Activated T-helper 1 cell treated with anti-CD3 and anti-CD28 coated beads, Interleukin-12 subunit alpha, Interleukin-12 subunit beta, Interleukin-2, Interleukin-4 antibody, amounts not matched to agents 30 ng/mL and 10 ng/mL and 1 ng/mL, durations not matched to agents 14 hours and 24 hours and 36 hours (primary cell): Measurements from ENCODE around the gene UNKL. TPM values are rescaled to one million over a fixed set of nuclear protein-coding genes. Genes with fewer than 3 reads are reported as not detected.

ENCODE experiments used
- DNase-seq: peaks from one replicate; pipeline ENCODE4 v3.0.0; 2021; ENCODE audit warnings: low spot score
- H3K27ac Mint-ChIP-seq: one replicate; pipeline ENCODE4 v1.8.0; 2021; ENCODE audit warnings: mild to moderate bottlenecking, mixed read lengths
- H3K27me3 Mint-ChIP-seq: one replicate; pipeline ENCODE4 v1.8.0; 2022; ENCODE audit warnings: mild to moderate bottlenecking, moderate library complexity, mixed read lengths; ENCODE audit not compliant: insufficient read depth
- H3K36me3 Mint-ChIP-seq: one replicate; pipeline ENCODE4 v1.8.0; 2021; ENCODE audit warnings: low read depth, mixed read lengths
- H3K4me1 Mint-ChIP-seq: one replicate; pipeline ENCODE4 v1.8.0; 2021; ENCODE audit warnings: low read depth, mixed read lengths
- H3K4me3 Mint-ChIP-seq: one replicate; pipeline ENCODE4 v1.8.0; 2021; ENCODE audit warnings: mild to moderate bottlenecking, moderate library complexity, mixed read lengths
- H3K9me3 Mint-ChIP-seq: one replicate; pipeline ENCODE4 v1.8.0; 2021; ENCODE audit warnings: mixed read lengths
- intact Hi-C: fragments of 100-400 bp; cut with micrococcal nuclease; formaldehyde crosslinking; loops from one replicate; pipeline ENCODE4 v1.15.1; 2024
- total RNA-seq: library from RNA; stranded (reverse); gene quantifications from 2 replicates; pipeline ENCODE4 v1.2.3, GENCODE V29; 2022

Gene UNKL
- total RNA-seq, 1 donor from 2014 or later = 42.7 TPM

- Mint-ChIP-seq H3K27ac (no peak overlapping the region), H3K27me3 (no peaks in the 10 kb centered on the region), H3K4me1 (no peaks in the 10 kb centered on the region), H3K36me3 (no peaks in the 10 kb centered on the region), H3K4me3 (no peak overlapping the region), H3K9me3 (no peaks in the 10 kb centered on the region)
- no peak for DNase-seq
- intact Hi-C loops = no loop called here
Observed at GRCh38 chr16:1371054-1371978, 43.2 kb downstream of the UNKL start.

DNA sequence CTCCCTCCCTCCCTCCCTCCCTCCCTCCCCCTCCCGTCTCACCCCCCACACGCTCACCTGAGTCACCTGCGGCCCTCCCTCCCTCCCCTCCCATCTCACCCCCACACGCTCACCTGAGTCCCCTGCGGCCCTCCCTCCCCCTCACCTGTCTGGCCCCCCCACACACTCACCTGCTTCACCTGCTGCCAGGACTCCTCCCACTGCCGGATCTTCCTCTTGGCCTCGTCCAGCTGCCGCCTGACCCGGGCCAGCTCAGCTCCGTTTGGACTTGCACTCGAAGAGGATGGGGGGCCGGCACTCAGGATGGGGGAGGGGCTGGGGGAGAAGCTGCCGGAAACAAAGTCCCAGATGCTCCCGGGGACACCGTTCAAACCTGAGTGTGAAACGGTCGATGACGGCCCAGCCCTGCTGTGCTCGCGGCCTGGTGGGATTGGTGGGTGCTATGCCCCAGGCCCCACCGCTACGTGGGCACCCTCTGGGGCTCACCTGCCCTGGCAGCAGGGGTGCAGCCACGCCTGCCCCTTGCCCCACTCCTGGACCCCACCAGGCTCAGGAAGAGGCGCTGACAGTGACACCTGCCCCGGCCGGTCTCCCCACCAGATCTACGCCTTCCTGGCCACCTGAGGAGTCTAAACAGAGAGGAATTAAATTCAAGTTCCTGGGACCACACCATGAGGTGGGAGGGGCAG lies 46.9 kb downstream of the UNKL start:
- Mint-ChIP-seq H3K36me3 (peaks cover 5% of the 10 kb centered on the region), H3K4me1 (no peaks in the 10 kb centered on the region), H3K27ac (no peak overlapping the region), H3K9me3 (no peaks in the 10 kb centered on the region), H3K27me3 (no peaks in the 10 kb centered on the region), H3K4me3 (no peak overlapping the region)
- DNase-seq = no peak
- intact Hi-C loops = no loop called here

DNA sequence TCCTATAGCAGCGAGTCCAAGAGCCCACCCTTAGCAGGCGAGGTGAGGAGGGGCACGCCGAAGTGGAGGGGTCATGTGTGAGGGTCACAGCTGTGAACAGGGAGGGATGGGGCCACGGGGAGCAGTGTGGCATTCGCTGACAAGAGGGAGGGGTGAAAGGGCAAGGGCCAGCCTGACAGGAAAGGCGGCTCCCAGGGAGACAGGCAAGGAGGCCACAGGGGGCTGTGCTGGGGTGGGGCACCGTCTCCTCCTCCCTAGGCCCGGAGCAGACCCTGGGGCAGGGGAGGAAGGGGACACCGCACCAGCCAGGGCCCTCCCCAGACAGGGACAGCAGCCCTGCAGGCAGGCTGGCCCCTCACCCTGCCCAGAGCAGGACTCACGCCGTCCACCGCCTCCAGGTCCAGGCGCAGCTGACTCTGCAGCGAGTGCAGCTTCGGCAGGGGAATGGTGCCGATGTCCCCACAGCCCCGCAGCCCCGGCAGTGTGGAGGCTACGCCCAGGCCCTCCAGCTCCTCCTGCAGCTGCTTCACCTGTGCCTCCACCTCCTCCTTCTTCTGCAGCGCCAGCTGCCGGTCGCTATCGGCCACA lies 47.7 kb downstream of the UNKL start:
- no peaks in the 10 kb centered on the region for H3K27me3 Mint-ChIP-seq
- H3K36me3 Mint-ChIP-seq = peaks cover 5% of the 10 kb centered on the region
- DNase-seq = no peak
- H3K4me3 Mint-ChIP-seq = no peak overlapping the region
- intact Hi-C loops = no loop called here
- no peaks in the 10 kb centered on the region for H3K9me3 Mint-ChIP-seq
- no peak overlapping the region for H3K27ac Mint-ChIP-seq
- no peaks in the 10 kb centered on the region for H3K4me1 Mint-ChIP-seq

DNA sequence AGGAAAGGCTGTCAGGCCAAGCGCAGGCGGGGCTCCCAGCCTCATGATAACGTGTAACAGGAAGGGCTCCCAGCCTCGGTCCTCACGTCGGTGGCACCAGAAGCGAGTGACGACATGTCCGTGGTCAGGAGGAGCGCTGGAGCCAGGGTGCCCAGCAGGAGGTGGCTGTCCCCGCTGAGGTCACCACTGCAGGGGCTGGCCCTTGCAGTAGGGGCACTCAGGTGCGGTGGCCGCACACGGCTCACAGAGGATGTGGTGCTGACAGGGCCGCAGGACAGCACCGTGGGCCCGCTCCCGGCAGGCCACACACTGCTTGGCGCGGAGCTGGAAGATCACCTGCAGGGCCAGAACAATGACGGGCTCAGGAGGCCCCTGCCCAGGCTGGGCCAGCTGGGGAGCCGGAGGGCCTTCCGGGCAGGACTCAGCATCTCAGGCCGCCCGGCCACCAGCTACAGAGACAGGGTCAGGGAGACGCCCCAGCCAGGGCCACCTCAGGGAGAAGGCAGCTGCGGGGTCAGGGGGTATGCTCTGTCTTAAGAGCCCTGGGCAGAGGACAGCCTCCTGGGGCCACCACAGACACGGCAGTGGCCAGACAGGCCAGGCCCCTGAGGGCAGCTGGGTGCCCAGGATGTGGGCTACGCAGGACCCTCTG lies 48.3 kb downstream of the UNKL start:
- no peak for DNase-seq
- Mint-ChIP-seq H3K4me3 (no peak overlapping the region), H3K9me3 (no peaks in the 10 kb centered on the region), H3K27ac (no peak overlapping the region), H3K27me3 (no peaks in the 10 kb centered on the region), H3K36me3 (peaks cover 5% of the 10 kb centered on the region), H3K4me1 (no peaks in the 10 kb centered on the region)
- intact Hi-C loops = no loop called here

- H3K9me3 Mint-ChIP-seq = no peaks in the 10 kb centered on the region
- no peaks in the 10 kb centered on the region for H3K27me3 Mint-ChIP-seq
- peaks cover 5% of the 10 kb centered on the region for H3K36me3 Mint-ChIP-seq
- no peaks in the 10 kb centered on the region for H3K4me1 Mint-ChIP-seq
- no peak overlapping the region for H3K4me3 Mint-ChIP-seq
- intact Hi-C loops = loop anchor here (5.0 kb wide), 1 partner anchor 173 kb away; no protein-coding TSS in a partner anchor
- no peak for DNase-seq
- H3K27ac Mint-ChIP-seq = no peak overlapping the region
Observed at GRCh38 chr16:1364510-1364909, 50.0 kb downstream of the UNKL start.

- H3K27ac Mint-ChIP-seq = no peak overlapping the region
- no peak overlapping the region for H3K4me3 Mint-ChIP-seq
- H3K36me3 Mint-ChIP-seq = peaks cover 5% of the 10 kb centered on the region
- DNase-seq = peak; percentile 53
- no peaks in the 10 kb centered on the region for H3K27me3 Mint-ChIP-seq
- no peaks in the 10 kb centered on the region for H3K9me3 Mint-ChIP-seq
- H3K4me1 Mint-ChIP-seq = no peaks in the 10 kb centered on the region
- intact Hi-C loops = loop anchor here (1.0 to 5.0 kb wide), 3 partner anchors 45 to 174 kb away; partner anchors contain the start of gene UNKL
Observed at GRCh38 chr16:1363501-1364041, 50.9 kb downstream of the UNKL start.

GRCh38 chr16:1362807-1363206 lies 51.7 kb downstream of the UNKL start:
- Mint-ChIP-seq H3K9me3 (no peaks in the 10 kb centered on the region), H3K36me3 (peaks cover 5% of the 10 kb centered on the region), H3K4me3 (no peak overlapping the region), H3K27ac (no peak overlapping the region), H3K27me3 (no peaks in the 10 kb centered on the region), H3K4me1 (no peaks in the 10 kb centered on the region)
- no peak for DNase-seq
- intact Hi-C loops = loop anchor here (1.0 to 5.0 kb wide), 3 partner anchors 46 to 174 kb away; partner anchors contain the start of gene UNKL

- Mint-ChIP-seq H3K4me1 (no peaks in the 10 kb centered on the region), H3K27me3 (no peaks in the 10 kb centered on the region), H3K9me3 (no peaks in the 10 kb centered on the region), H3K27ac (no peak overlapping the region), H3K36me3 (peaks cover 5% of the 10 kb centered on the region), H3K4me3 (no peak overlapping the region)
- intact Hi-C loops = loop anchor here (2.0 to 5.0 kb wide), 2 partner anchors 47 to 175 kb away; no protein-coding TSS in a partner anchor
- DNase-seq = no peak
Observed at GRCh38 chr16:1361685-1362360, 52.7 kb downstream of the UNKL start.

DNA sequence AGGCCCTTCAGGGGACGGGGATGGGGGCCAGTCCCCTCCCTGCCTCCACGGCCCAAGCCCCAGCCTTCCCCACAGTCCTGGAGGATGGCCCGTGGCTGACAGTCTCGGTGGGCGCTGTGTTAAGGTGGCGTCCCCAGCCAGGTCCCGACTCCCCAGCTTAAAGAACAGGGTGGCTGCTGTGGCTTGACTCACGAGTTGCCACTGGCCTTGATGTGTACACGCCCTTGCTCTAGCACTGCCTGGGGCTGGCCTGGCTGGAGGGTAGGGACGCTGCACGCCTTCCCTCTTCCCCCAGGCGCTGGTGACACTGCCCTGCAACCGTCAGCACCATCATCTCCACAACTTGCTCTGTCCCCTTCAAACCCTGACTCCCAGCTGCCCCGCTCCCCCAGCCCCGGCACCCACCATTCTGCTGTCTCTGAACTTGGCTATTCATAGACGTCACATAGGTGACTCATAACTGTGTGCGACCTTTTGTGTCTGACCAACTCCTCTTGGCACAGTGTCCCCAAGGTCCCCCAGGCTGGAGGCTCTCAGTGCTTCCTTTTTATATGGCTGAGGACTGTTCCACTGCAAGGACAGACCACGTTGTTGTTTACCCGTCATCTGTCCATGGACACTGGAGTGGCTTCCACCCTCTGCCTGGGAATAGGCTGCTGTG lies 56.5 kb downstream of the UNKL start:
- intact Hi-C loops = no loop called here
- peaks cover 1% of the 10 kb centered on the region for H3K27me3 Mint-ChIP-seq
- H3K4me3 Mint-ChIP-seq = no peak overlapping the region
- DNase-seq = no peak
- no peaks in the 10 kb centered on the region for H3K36me3 Mint-ChIP-seq
- H3K4me1 Mint-ChIP-seq = peaks cover 6% of the 10 kb centered on the region
- no peaks in the 10 kb centered on the region for H3K9me3 Mint-ChIP-seq
- H3K27ac Mint-ChIP-seq = no peak overlapping the region

- Mint-ChIP-seq H3K27me3 (peaks cover 1% of the 10 kb centered on the region), H3K4me1 (peaks cover 12% of the 10 kb centered on the region), H3K27ac (no peak overlapping the region), H3K9me3 (no peaks in the 10 kb centered on the region), H3K4me3 (no peak overlapping the region), H3K36me3 (no peaks in the 10 kb centered on the region)
- intact Hi-C loops = no loop called here
- DNase-seq = no peak
Observed at GRCh38 chr16:1356061-1356900, 58.2 kb downstream of the UNKL start.

DNA sequence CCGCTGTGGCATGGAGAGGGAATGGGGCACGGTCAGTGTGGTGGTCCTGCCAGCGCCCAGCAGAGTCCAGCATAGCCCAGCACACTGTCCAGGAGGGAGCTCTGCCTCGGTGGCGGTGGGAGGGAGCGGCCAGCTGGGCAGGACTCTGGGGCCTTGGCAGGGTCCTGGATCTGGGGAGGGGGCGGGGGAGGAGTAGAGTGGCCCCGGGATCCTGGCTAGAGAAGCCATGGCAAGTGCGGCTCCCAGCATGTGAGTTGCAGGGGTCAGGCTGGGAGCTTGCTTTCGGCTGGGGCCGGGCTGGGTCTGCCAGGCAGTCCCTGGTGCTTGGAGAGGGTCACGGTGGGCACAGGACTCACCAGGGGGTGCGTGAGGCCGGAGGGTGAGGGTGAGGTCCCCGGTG lies 58.9 kb downstream of the UNKL start:
- intact Hi-C loops = no loop called here
- Mint-ChIP-seq H3K4me1 (peaks cover 14% of the 10 kb centered on the region), H3K27ac (no peak overlapping the region), H3K27me3 (peaks cover 1% of the 10 kb centered on the region), H3K36me3 (no peaks in the 10 kb centered on the region), H3K9me3 (no peaks in the 10 kb centered on the region), H3K4me3 (no peak overlapping the region)
- DNase-seq = no peak
